Limb (tissue), 2 donors: ENCODE data around the gene DACH1.
"Not testable (repeated sequence)": the region's sequence is repeated elsewhere in the genome, so short reads cannot be mapped to it uniquely, and the experiment has no call there.

Source experiments
- DNase-seq, 2 donors: peaks; one replicate each; pipeline ENCODE4 v3.0.0-alpha.2; 2016; ENCODE audit errors: extremely low spot score in 2 of 2

The DACH1 gene

GRCh38 chr13:71867131-71867814, at the start of gene DACH1:
Gene DACH1 (minus strand): TSS chr13:71867204.
- peak; percentile 76 to 78 for DNase-seq

- no peak for DNase-seq
Observed at GRCh38 chr13:71913717-71914116, 46.7 kb upstream of the DACH1 start.

- no peak for DNase-seq
Observed at GRCh38 chr13:71912524-71912923, 45.5 kb upstream of the DACH1 start.

GRCh38 chr13:71906448-71906847, 39.4 kb upstream of the DACH1 start:
- no peak for DNase-seq

GRCh38 chr13:71902676-71903075, 35.7 kb upstream of the DACH1 start:
- DNase-seq: no peak

DNA sequence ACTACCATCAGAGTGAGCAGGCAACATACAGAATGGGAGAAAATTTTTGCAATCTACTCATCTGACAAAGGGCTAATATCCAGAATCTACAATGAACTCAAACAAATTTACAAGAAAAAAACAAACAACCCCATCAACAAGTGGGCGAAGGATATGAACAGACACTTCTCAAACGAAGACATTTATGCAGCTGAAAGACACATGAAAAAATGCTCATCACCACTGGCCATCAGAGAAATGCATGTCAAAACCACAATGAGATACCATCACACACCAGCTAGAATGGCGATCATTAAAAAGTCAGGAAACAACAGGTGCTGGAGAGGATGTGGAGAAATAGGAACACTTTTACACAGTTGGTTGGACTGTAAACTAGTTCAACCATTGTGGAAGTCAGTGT, 26.5 kb upstream of the DACH1 start:
- DNase-seq: not testable (repeated sequence)

- no peak for DNase-seq
Observed at GRCh38 chr13:71886880-71887279, 19.9 kb upstream of the DACH1 start.

GRCh38 chr13:71882120-71882519, 15.1 kb upstream of the DACH1 start:
- no peak for DNase-seq

DNA sequence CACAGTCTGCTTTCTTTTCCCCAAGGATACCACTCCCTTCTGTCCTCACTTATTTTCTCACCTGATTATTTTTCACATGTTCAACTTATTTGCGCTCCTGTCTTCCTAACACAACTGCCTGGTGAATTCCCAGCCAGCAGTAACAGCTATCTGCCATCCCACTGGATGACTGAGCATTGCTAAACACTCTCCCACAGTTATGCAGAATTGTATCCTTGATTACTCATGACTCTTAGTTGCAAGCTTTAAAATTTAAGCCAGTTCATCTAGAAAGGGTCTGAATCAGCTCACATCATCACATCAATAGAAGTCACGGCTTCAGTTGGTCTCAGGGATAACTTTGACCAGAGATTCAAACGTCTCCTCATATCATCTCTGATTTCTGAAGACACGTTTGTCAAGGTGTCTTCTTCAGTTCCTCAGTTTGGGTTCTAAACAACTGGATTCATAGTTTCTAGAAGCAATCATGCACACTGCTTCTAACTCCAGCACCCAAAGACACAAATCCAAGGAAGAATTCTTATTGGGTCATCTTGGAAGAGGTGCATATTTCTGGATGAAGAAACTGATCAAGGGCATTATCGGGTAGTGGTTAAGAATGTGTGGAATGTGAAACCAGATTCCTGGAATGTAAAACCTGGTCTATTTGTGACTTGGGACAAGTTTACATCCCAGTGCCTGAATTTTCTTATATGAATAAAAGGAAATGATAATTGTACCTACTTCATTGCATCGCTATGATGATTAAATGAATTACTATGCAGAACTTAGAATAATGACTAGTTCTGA, 13.9 kb upstream of the DACH1 start:
- no peak for DNase-seq

- no peak for DNase-seq
Observed at GRCh38 chr13:71879808-71880344, 12.9 kb upstream of the DACH1 start.

GRCh38 chr13:71879129-71879535, 12.1 kb upstream of the DACH1 start:
- DNase-seq: peak in 1 of 2 donors; percentile 55

- DNase-seq: no peak
Observed at GRCh38 chr13:71877256-71877653, 10.3 kb upstream of the DACH1 start.

DNA sequence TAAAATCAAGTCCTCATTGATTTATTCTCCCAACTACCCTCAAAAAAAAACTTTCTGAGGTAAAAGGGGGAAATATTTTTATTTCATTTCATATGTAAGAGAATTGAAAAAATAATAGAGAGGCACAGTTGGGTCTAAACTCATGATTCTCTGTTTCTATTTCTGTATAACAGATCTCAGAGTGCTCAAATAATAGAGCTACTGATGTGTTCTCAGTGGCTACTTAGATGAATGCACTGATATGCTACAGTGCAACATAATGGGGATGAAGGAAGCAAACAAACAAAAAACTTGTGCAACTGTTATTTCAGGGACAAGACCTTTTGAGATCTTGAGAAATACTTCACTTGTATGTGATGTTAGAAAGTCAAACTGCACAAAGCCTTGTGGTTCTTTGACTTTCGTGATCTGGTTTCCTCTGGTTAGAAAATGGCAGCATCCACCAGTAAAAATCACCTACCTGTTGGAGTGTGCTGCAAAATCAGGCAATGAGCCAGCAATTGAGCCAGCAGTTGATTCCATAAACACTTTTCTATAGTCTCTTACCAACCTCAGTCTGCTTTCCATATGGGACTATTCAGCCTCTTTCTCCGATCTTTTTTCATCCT, 9.7 kb upstream of the DACH1 start:
- no peak for DNase-seq

- DNase-seq: no peak
Observed at GRCh38 chr13:71875823-71876222, 8.8 kb upstream of the DACH1 start.

DNA sequence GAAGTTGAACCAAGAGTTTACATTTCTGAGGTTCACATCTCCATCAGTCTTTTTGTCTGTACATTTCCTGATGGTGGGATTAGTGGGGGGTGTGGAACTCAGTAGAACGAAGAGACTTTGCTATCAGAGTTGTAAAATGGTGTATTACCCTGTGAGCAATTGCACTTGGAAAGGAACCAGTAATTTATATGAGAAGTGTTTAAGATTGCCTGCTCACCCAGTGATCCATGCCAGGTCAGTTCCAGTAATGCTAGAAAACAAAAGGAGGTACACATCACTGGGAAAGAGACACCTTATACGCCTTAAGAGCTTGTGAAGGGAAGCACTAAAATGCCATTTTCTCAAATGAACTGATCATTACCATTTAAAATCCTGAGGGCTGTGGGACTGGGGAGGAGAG, 7.5 kb upstream of the DACH1 start:
- no peak for DNase-seq

- DNase-seq: no peak
Observed at GRCh38 chr13:71873418-71874247, 6.6 kb upstream of the DACH1 start.

DNA sequence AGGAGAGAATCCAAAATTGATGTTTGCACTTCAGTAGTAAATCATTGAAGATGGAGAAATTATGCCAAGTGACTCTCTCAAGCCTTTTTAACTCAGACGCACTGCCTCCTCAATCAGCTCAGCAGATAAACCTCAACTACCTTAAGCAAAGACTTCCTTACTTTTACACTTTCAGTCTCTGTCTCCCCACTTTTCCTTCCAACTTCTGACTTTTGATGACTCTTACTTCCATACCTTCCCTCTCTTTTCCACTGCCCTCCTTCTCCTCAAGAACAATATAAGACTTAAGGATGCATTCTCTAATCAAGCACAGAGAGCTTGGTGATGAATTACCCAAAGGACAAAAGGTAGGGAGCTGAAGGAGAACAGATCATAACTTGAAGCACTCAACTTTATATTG, 4.8 kb upstream of the DACH1 start:
- no peak for DNase-seq

GRCh38 chr13:71871176-71871754, 4.3 kb upstream of the DACH1 start:
- no peak for DNase-seq

DNA sequence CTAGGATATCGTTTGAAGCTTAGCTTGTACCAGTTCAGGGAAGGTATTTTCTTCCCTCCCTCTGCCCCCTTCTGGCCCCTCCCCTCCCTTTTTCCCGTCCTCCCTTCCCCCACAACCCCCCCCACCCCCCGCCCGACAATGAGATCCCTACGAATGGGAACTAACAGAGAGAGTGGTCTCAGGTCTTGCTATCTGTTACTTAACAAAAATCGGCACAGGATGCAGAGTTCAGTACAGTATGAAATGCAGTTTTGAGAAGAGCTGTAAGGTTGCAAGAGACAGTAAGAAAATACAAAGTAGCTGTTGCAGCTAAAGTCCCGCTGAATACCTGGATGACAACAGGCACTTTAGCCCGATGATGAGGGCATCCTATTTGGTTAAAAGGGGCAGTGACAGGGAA, 3.1 kb upstream of the DACH1 start:
- no peak for DNase-seq

DNA sequence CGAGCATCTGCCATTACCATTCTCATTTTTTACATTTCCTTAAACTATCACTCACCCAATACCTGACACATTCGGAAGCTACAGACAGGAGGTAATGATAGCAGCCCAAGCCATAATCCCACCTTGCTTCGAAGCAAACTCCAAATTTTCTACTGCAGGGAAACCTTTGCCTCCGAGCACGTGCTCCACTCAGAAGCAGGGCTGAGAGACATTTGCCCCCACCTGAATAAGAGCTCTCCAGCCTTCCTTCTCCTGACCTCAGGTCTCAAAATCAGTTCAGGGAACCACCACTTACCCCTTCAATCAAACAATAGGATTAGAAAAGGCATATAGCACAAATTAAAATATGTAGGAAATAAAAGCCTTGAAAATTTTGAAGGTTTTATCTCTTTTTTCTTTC, 2.3 kb upstream of the DACH1 start:
- DNase-seq: no peak
